Lower lobe of right lung (tissue), 2 donors: ENCODE measurements around the gene HCRTR1. TPM values are rescaled to one million over a fixed set of nuclear protein-coding genes. Genes with fewer than 3 reads are reported as not detected.

Experiments used
- ATAC-seq, 2 donors: fragments of 200-7000 bp; cut with Tn5 transposase; one replicate each; pipeline ENCODE4 v1.9.1; 2020 to 2022; ENCODE audit warnings: mild to moderate bottlenecking in 2 of 2, moderate library complexity in 2 of 2
- DNase-seq: peaks from one replicate; pipeline ENCODE4 v3.0.0-alpha.2; 2020
- H3K27ac ChIP-seq: fragments of 200-600 bp; one replicate; pipeline ENCODE4 v1.8.0; 2022
- H3K27me3 ChIP-seq: fragments of 200-600 bp; one replicate; pipeline ENCODE4 v1.8.0; 2022; ENCODE audit warnings: low read depth
- H3K36me3 ChIP-seq: fragments of 200-600 bp; one replicate; pipeline ENCODE4 v1.8.0; 2022; ENCODE audit warnings: mild to moderate bottlenecking
- H3K4me1 ChIP-seq: fragments of 200-600 bp; one replicate; pipeline ENCODE4 v1.8.0; 2022
- H3K4me3 ChIP-seq: fragments of 200-600 bp; one replicate; pipeline ENCODE4 v1.8.0; 2022; ENCODE audit warnings: mild to moderate bottlenecking
- H3K9me3 ChIP-seq: fragments of 200-600 bp; one replicate; pipeline ENCODE4 v1.8.0; 2022
- intact Hi-C: fragments of 100-400 bp; cut with DNase I; formaldehyde crosslinking; loops from one replicate; pipeline ENCODE4 v1.11.0; 2022
- total RNA-seq: library from RNA; stranded (reverse); fragmentation: NEBNext Ultra II Directional; extraction: Animal tissue kit (Norgen Biotek cat#: 25700); gene quantifications from one replicate; pipeline ENCODE4 v1.2.1, GENCODE V29; 2021
- TF ChIP-seq, protein P1 (sequence below): fragments of 200-600 bp; IDR thresholded peaks from one replicate; pipeline ENCODE4 v1.8.0; 2022; ENCODE audit warnings: antibody characterized with exemption, mild to moderate bottlenecking
- donor health status: DM: no; HTN: yes; CAD: no; lungs with severe emphysema.

HCRTR1 gene
- total RNA-seq, 1 donor from 2014 or later, result not detected

DNA sequence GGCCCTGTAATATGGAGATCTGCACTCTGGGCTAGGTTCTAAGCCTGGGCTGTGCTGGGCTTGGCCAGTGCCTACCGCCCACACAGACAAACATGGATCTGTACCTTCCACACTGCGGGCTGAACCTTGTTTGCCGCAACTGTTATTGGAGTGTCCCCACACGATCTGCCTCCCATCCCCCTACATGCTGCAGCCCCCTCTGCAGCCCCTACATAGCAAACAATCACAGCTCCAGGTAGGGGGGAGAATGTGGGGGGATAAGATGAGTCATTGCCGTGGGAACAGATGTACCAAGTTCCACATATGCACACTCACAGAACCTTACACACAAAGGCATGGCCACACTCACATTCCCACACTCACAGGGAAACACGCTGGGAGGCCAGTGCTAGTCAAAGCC lies 2.1 kb upstream of the HCRTR1 start:
- intact Hi-C loops, result no loop called here
- Histone ChIP-seq H3K9me3 (no peaks in the 10 kb centered on the region), H3K36me3 (no peaks in the 10 kb centered on the region), H3K27ac (no peak overlapping the region), H3K4me3 (no peak overlapping the region), H3K27me3 (peaks cover 19% of the 10 kb centered on the region), H3K4me1 (peaks cover 12% of the 10 kb centered on the region)
- ATAC-seq (no peak), DNase-seq (no peak)
- TF ChIP-seq, protein P1, sequence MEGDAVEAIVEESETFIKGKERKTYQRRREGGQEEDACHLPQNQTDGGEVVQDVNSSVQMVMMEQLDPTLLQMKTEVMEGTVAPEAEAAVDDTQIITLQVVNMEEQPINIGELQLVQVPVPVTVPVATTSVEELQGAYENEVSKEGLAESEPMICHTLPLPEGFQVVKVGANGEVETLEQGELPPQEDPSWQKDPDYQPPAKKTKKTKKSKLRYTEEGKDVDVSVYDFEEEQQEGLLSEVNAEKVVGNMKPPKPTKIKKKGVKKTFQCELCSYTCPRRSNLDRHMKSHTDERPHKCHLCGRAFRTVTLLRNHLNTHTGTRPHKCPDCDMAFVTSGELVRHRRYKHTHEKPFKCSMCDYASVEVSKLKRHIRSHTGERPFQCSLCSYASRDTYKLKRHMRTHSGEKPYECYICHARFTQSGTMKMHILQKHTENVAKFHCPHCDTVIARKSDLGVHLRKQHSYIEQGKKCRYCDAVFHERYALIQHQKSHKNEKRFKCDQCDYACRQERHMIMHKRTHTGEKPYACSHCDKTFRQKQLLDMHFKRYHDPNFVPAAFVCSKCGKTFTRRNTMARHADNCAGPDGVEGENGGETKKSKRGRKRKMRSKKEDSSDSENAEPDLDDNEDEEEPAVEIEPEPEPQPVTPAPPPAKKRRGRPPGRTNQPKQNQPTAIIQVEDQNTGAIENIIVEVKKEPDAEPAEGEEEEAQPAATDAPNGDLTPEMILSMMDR, result no peak

DNA sequence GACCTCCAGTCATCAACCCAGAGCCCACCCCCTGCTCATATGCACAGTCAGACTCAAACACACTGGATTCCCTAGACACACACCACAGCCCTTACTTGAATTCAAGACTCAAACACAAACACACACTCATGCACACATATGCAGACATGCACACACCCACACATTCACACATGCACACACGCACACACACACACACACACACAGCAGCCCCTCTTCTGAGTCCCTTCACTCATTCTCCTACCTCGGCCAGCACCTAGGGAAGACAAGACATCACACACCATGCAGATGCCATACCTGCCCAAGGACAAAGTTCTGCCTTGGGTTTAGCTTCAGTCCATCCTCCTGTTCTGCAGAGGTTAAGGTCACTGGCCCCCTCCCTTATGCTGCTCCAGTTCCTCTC lies 1.6 kb upstream of the HCRTR1 start:
- ATAC-seq (no peak), DNase-seq (no peak)
- no peaks in the 10 kb centered on the region for H3K9me3 ChIP-seq
- intact Hi-C loops, result no loop called here
- TF ChIP-seq, protein P1, result no peak
- H3K27me3 ChIP-seq, result peaks cover 19% of the 10 kb centered on the region
- no peak overlapping the region for H3K27ac ChIP-seq
- no peak overlapping the region for H3K4me3 ChIP-seq
- peaks cover 12% of the 10 kb centered on the region for H3K4me1 ChIP-seq
- H3K36me3 ChIP-seq, result no peaks in the 10 kb centered on the region

DNA sequence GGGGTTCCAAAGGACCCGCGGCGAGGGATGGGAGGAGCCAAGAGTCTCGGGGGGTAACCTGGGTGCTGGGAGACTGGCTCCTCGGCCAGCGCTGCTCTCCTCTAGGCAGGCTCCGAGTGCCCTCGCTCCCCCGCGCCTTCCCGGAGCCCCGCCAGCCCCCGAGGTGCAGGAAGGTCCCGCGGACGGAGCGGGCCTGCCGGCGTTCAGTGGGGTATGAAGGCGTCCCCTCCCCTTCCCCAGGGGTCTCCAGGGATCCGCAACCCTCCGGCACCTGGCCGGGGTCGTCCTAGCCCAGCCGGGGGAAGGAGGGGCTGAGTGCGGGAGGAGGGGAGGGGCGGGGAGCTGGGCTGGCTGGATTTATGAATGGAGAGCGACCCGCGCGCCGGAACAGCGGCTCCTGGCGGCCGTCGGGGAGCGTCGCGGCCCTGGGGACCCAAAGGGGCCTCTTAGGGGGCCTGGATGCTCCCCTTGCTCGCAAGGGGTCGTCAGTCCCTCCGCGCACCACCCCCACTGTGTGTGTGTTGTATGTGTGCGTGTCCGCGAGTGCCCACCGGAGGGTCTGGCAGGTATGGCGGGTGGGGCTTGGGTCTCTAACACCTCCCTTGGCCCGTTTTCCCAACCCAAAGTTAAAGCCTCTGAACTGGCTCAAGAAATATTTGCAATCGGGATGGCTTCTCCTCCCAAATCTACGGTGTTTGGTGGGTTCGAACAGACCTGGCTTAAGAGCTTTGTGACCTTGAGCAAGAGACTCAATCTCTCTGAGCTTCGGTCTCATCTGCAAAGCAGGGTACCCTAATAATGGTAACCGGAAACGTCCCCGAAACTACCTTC lies 642 bp downstream of the HCRTR1 start:
- intact Hi-C loops, result no loop called here

DNA sequence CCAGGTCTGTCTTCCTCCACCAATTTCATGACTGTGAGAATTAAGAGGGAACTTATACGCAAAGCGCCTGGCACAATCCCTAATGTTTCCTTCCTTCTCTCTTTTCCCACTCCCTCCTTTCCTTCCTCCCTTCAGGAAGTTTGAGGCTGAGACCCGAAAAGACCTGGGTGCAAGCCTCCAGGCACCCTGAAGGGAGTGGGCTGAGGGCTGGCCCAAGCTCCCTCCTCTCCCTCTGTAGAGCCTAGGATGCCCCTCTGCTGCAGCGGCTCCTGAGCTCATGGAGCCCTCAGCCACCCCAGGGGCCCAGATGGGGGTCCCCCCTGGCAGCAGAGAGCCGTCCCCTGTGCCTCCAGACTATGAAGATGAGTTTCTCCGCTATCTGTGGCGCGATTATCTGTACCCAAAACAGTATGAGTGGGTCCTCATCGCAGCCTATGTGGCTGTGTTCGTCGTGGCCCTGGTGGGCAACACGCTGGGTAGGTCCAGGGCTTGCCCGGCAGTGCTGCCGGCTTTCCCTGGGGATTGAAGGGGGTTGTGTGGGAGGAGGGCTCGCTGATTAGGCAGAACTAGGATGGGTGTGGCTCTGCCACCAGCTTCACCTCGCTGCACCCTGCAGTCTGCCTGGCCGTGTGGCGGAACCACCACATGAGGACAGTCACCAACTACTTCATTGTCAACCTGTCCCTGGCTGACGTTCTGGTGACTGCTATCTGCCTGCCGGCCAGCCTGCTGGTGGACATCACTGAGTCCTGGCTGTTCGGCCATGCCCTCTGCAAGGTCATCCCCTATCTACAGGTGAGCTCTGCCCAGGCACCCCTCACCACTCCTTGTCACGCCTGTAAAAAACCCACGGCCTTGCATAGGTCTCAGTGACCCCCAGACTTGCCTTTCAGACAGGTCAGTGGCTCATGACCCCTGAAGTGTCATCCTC lies 1.7 kb downstream of the HCRTR1 start:
- Histone ChIP-seq H3K27me3 (peaks cover 19% of the 10 kb centered on the region), H3K36me3 (no peaks in the 10 kb centered on the region), H3K4me1 (peaks cover 12% of the 10 kb centered on the region), H3K4me3 (no peak overlapping the region), H3K9me3 (no peaks in the 10 kb centered on the region), H3K27ac (no peak overlapping the region)
- DNase-seq, result no peak
- intact Hi-C loops, result no loop called here
- TF ChIP-seq, protein P1, result no peak
- no peak for ATAC-seq

More for the DNA sequence above, 642 bp downstream of the HCRTR1 start:
- Histone ChIP-seq H3K27ac (no peak overlapping the region), H3K9me3 (no peaks in the 10 kb centered on the region), H3K4me1 (peaks cover 12% of the 10 kb centered on the region), H3K27me3 (peaks cover 19% of the 10 kb centered on the region), H3K36me3 (no peaks in the 10 kb centered on the region), H3K4me3 (peak overlapping the region; percentile 56)
- peak; percentile 64 for DNase-seq
- TF ChIP-seq, protein P1, result peak; percentile 82
- ATAC-seq, result peak; percentile 74 to 80

DNA sequence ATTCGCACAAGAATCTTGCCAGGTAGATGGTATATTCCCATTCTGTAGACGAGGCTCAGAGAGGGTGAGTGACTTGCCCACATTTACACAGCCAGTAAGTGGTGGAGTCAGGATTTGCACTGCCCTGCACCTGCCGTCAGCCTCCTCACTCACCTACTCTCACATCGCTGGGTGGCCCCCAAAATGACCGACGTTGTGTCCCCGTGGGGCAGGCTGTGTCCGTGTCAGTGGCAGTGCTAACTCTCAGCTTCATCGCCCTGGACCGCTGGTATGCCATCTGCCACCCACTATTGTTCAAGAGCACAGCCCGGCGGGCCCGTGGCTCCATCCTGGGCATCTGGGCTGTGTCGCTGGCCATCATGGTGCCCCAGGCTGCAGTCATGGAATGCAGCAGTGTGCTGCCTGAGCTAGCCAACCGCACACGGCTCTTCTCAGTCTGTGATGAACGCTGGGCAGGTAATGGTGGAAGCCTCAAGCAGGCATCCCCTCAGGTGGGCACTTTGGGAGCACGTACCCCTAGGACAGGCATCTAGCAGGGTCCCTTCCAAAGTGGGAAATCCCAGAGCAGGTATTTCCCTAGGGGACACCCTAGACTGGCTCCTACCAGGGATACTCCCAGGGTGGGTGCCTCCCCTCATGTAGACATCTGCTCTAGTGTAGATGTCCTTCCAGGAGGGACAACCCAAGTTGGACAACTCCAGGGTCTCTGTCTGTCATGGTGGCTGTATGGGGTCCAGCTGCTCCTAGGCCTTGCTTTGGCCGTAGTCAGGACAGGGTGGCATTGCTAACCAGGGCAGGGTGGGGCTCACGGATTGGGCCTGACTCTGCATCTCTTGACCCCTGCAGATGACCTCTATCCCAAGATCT lies 3.4 kb downstream of the HCRTR1 start:
- TF ChIP-seq, protein P1, result no peak
- Histone ChIP-seq H3K9me3 (no peaks in the 10 kb centered on the region), H3K27me3 (peaks cover 19% of the 10 kb centered on the region), H3K4me1 (peaks cover 13% of the 10 kb centered on the region), H3K4me3 (no peak overlapping the region), H3K36me3 (no peaks in the 10 kb centered on the region), H3K27ac (no peak overlapping the region)
- ATAC-seq (no peak), DNase-seq (no peak)
- intact Hi-C loops, result no loop called here
